Occipital lobe (tissue), 2 donors: ENCODE measurements around the gene TOR3A. TPM values are rescaled to one million over a fixed set of nuclear protein-coding genes. Genes with fewer than 3 reads are reported as not detected.
A peak's percentile ranks its signal among the peaks of the same experiment; 100 is the strongest.

ENCODE experiments used
- DNase-seq: peaks from one replicate; lab custom pipeline; 2025; lab: John Stamatoyannopoulos, UW
- total RNA-seq: library from RNA; depleted of rRNA; stranded (reverse); fragments of >200 nt; gene quantifications from one replicate; pipeline ENCODE4 v1.2.3, GENCODE V29; 2014

The TOR3A gene
- total RNA-seq, 1 donor from 2014 or later: 15.9 TPM

GRCh38 chr1:179066471-179066870 is 15.4 kb upstream of the TOR3A start:
- DNase-seq: no peak

- DNase-seq: no peak
These were observed 4.5 kb upstream of the TOR3A start for GRCh38 chr1:179077396-179077795.

- DNase-seq: peak; percentile 30
These were observed 2.6 kb upstream of the TOR3A start for GRCh38 chr1:179079113-179079761.

GRCh38 chr1:179080866-179081686 is 794 bp upstream of the TOR3A start:
- DNase-seq: no peak

- peak; percentile 16 for DNase-seq
These were observed 596 bp downstream of the TOR3A start for GRCh38 chr1:179082333-179082998.

GRCh38 chr1:179082999-179083335 is 1.1 kb downstream of the TOR3A start:
- no peak for DNase-seq

- no peak for DNase-seq
These were observed 1.7 kb downstream of the TOR3A start for GRCh38 chr1:179083533-179083932.

GRCh38 chr1:179087665-179088064 is 5.8 kb downstream of the TOR3A start:
- no peak for DNase-seq

GRCh38 chr1:179089827-179090482 is 8.1 kb downstream of the TOR3A start:
- DNase-seq: no peak

GRCh38 chr1:179090522-179090921 is 8.7 kb downstream of the TOR3A start:
- no peak for DNase-seq

- no peak for DNase-seq
These were observed 9.1 kb downstream of the TOR3A start for GRCh38 chr1:179090923-179091322.

- DNase-seq: no peak
These were observed 9.9 kb downstream of the TOR3A start for GRCh38 chr1:179091691-179092165.

GRCh38 chr1:179092896-179093461 is 11.1 kb downstream of the TOR3A start:
- DNase-seq: no peak

GRCh38 chr1:179094818-179095217 is 12.9 kb downstream of the TOR3A start:
- no peak for DNase-seq

GRCh38 chr1:179095377-179095776 is 13.5 kb downstream of the TOR3A start:
- no peak for DNase-seq

GRCh38 chr1:179095924-179096323 is 14.1 kb downstream of the TOR3A start:
- DNase-seq: no peak

GRCh38 chr1:179099891-179100290 is 18.0 kb downstream of the TOR3A start:
- DNase-seq: no peak

- no peak for DNase-seq
These were observed 19.7 kb downstream of the TOR3A start for GRCh38 chr1:179101566-179101965.

GRCh38 chr1:179103999-179104398 is 22.1 kb downstream of the TOR3A start:
- DNase-seq: no peak

- no peak for DNase-seq
These were observed 22.9 kb downstream of the TOR3A start for GRCh38 chr1:179104611-179105250.

GRCh38 chr1:179105393-179105792 is 23.5 kb downstream of the TOR3A start:
- no peak for DNase-seq
